ENCODE results near the gene CREB5. TPM values are rescaled to one million over a fixed set of nuclear protein-coding genes. Genes with fewer than 3 reads are reported as not detected.

Gene CREB5
- total RNA-seq, 3 donors from 2014 or later: 17.3 to 19.7 (median 18.0) TPM

DNA sequence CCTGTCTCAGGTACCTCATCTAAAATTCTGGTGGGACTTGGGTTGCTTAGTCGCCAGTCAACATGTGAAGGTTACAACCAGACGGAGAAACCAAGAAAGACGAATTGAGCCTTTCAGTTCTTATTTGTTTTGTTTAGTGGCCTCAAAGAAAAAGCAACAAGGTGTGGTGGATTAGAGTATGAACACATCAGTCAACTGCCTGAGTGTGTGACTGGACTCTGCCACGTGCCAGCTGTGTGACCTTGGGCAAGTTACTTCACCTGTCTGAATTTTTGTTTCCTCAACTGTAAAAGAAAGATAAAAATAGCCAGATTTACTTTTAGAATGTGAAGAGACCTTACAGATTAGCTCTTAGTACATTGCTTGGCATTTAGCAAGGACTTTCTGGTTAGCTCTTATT, 259.2 kb downstream of the CREB5 start:
- H3K4me3 ChIP-seq: no peak overlapping the region
- no peak for DNase-seq (ENCODE audit: low spot score in 2 of 2)
- no peak overlapping the region for H3K27ac ChIP-seq
- no peak for TF ChIP-seq POLR2A (IDR thresholded peaks at IDR 0.05)
- TF ChIP-seq, protein P1, sequence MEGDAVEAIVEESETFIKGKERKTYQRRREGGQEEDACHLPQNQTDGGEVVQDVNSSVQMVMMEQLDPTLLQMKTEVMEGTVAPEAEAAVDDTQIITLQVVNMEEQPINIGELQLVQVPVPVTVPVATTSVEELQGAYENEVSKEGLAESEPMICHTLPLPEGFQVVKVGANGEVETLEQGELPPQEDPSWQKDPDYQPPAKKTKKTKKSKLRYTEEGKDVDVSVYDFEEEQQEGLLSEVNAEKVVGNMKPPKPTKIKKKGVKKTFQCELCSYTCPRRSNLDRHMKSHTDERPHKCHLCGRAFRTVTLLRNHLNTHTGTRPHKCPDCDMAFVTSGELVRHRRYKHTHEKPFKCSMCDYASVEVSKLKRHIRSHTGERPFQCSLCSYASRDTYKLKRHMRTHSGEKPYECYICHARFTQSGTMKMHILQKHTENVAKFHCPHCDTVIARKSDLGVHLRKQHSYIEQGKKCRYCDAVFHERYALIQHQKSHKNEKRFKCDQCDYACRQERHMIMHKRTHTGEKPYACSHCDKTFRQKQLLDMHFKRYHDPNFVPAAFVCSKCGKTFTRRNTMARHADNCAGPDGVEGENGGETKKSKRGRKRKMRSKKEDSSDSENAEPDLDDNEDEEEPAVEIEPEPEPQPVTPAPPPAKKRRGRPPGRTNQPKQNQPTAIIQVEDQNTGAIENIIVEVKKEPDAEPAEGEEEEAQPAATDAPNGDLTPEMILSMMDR (IDR thresholded peaks at IDR 0.05): no peak
- no peak for TF ChIP-seq POLR2AphosphoS5 (IDR thresholded peaks at IDR 0.05)
- no peaks in the 10 kb centered on the region for H3K9me3 ChIP-seq
- no peaks in the 10 kb centered on the region for H3K27me3 ChIP-seq
- no peaks in the 10 kb centered on the region for H3K4me1 ChIP-seq
- intact Hi-C loops (cut with DNase I; ENCODE audit: low total_unique reads): no loop called here
- H3K36me3 ChIP-seq: no peaks in the 10 kb centered on the region

DNA sequence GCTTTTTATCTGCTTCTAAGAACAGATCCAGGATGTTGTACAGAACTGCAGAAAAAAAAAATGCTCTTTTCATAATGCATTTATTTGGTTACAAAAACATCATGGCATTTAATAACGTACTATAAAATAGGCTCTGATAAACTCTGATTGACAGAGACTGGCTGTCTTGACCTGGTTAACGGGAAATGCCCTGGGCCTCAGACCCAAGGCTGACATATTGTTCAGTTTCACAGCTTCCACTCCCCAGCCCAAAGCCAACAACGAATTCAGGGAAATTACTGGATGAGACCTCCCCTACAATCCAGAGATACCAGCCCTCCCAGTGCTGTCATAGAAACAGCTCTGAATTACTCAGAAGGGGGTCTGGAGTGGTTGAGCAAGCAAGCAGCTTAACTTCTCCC, 260.1 kb downstream of the CREB5 start:
- Histone ChIP-seq H3K36me3 (no peaks in the 10 kb centered on the region), H3K9me3 (no peaks in the 10 kb centered on the region), H3K27ac (no peak overlapping the region), H3K4me1 (no peaks in the 10 kb centered on the region), H3K27me3 (no peaks in the 10 kb centered on the region), H3K4me3 (no peak overlapping the region)
- intact Hi-C loops (cut with DNase I; ENCODE audit: low total_unique reads): no loop called here
- DNase-seq (ENCODE audit: low spot score in 2 of 2): no peak
- TF ChIP-seq, protein P1 (IDR thresholded peaks at IDR 0.05): no peak
- no peak for TF ChIP-seq POLR2AphosphoS5 (IDR thresholded peaks at IDR 0.05)
- TF ChIP-seq POLR2A (IDR thresholded peaks at IDR 0.05): no peak

DNA sequence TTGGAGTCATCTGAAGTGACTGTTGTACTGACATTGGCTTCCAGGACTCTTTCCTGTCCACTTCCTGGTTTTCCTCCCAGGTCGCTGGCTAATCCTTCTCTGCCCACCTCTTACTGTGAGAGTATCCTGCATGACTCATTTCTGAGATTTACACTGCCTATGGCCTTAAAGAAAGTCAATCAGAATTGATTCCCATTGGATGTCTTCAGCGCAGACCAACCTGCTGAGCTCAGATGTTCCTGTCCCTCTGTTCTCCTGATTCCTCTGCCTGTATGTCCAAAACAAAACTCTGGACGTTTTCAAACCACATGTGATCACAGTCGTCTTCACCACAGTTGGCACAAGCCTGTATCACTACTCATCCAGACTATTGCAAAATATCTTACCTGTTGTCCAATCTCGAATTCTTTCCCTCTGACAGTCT, 262.1 kb downstream of the CREB5 start:
- DNase-seq (ENCODE audit: low spot score in 2 of 2): no peak
- no peaks in the 10 kb centered on the region for H3K9me3 ChIP-seq
- no peak overlapping the region for H3K27ac ChIP-seq
- H3K27me3 ChIP-seq: no peaks in the 10 kb centered on the region
- TF ChIP-seq POLR2AphosphoS5 (IDR thresholded peaks at IDR 0.05) (no peak), POLR2A (IDR thresholded peaks at IDR 0.05) (no peak)
- TF ChIP-seq, protein P1 (IDR thresholded peaks at IDR 0.05): no peak
- no peaks in the 10 kb centered on the region for H3K4me1 ChIP-seq
- no peaks in the 10 kb centered on the region for H3K36me3 ChIP-seq
- H3K4me3 ChIP-seq: no peak overlapping the region
- intact Hi-C loops (cut with DNase I; ENCODE audit: low total_unique reads): no loop called here

DNA sequence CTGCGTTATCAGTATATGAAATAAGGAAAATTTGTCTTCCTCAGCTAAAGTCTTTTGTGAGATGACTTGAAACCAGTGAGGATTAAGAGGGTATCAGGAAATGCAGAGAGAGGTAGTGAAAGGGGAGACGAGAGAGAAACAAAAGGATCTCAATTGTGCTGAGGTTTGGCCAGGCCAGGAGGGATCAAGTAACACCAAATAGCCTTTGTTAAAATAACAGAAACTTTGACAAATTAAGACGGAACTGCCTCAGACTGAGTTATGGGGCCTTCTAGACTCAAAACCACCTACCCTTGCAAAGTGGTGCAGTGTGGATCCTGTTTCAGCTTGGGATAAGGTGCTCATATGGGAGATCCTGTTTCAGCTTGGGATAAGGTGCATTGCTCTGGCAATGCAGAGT, 263.1 kb downstream of the CREB5 start:
- Histone ChIP-seq H3K9me3 (no peaks in the 10 kb centered on the region), H3K4me1 (no peaks in the 10 kb centered on the region), H3K36me3 (no peaks in the 10 kb centered on the region), H3K4me3 (no peak overlapping the region), H3K27me3 (no peaks in the 10 kb centered on the region), H3K27ac (no peak overlapping the region)
- intact Hi-C loops (cut with DNase I; ENCODE audit: low total_unique reads): no loop called here
- no peak for DNase-seq (ENCODE audit: low spot score in 2 of 2)
- TF ChIP-seq POLR2AphosphoS5 (IDR thresholded peaks at IDR 0.05) (no peak), POLR2A (IDR thresholded peaks at IDR 0.05) (no peak)
- TF ChIP-seq, protein P1 (IDR thresholded peaks at IDR 0.05): no peak

DNA sequence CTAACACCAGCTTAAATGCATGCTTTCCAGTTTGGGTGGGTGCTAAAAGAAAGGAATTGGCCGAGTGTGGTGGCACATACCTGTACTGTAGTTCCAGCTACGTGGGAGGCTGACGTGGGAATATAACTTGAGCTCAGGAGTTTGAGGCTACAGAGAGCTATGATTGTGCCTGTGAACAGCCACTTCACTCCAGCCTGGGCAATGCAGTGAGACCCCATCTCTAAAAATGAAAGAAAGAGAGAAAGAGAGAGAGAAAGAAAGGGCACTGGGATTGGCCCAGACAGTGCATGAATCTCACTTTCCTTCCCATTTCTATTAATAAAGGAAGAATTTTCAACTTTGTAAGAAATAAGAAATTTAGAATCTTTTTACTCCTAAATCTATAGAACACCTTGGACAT, 265.4 kb downstream of the CREB5 start:
- TF ChIP-seq POLR2AphosphoS5 (IDR thresholded peaks at IDR 0.05): no peak
- TF ChIP-seq, protein P1 (IDR thresholded peaks at IDR 0.05): no peak
- no peak for TF ChIP-seq POLR2A (IDR thresholded peaks at IDR 0.05)
- Histone ChIP-seq H3K4me1 (no peaks in the 10 kb centered on the region), H3K27me3 (no peaks in the 10 kb centered on the region), H3K9me3 (no peaks in the 10 kb centered on the region), H3K4me3 (no peak overlapping the region), H3K27ac (no peak overlapping the region), H3K36me3 (no peaks in the 10 kb centered on the region)
- intact Hi-C loops (cut with DNase I; ENCODE audit: low total_unique reads): no loop called here
- no peak for DNase-seq (ENCODE audit: low spot score in 2 of 2)

Data from breast epithelium (tissue), 4 donors.